Measurements from ENCODE around the gene TNRC6C.

Gene TNRC6C

GRCh38 chr17:78144147-78144719, 185.7 kb downstream of the TNRC6C start:
- Mint-ChIP-seq H3K4me3 (no peak overlapping the region), H3K27ac (peak overlapping the region; percentile 34), H3K36me3 (no peaks in the 10 kb centered on the region), H3K9me3 (ENCODE audit: low read depth) (no peaks in the 10 kb centered on the region), H3K4me1 (ENCODE audit: low read depth) (peaks cover 43% of the 10 kb centered on the region), H3K27me3 (no peaks in the 10 kb centered on the region)

- Mint-ChIP-seq H3K36me3 (no peaks in the 10 kb centered on the region), H3K4me3 (no peak overlapping the region), H3K27me3 (no peaks in the 10 kb centered on the region), H3K27ac (no peak overlapping the region), H3K9me3 (ENCODE audit: low read depth) (no peaks in the 10 kb centered on the region), H3K4me1 (ENCODE audit: low read depth) (peaks cover 41% of the 10 kb centered on the region)
Measured at GRCh38 chr17:78144736-78145641, 186.5 kb downstream of the TNRC6C start.

GRCh38 chr17:78146471-78146869, 188.0 kb downstream of the TNRC6C start:
- H3K27ac Mint-ChIP-seq = no peak overlapping the region
- H3K4me3 Mint-ChIP-seq = no peak overlapping the region
- no peaks in the 10 kb centered on the region for H3K36me3 Mint-ChIP-seq
- H3K9me3 Mint-ChIP-seq (ENCODE audit: low read depth) = no peaks in the 10 kb centered on the region
- H3K4me1 Mint-ChIP-seq (ENCODE audit: low read depth) = peaks cover 34% of the 10 kb centered on the region
- H3K27me3 Mint-ChIP-seq = no peaks in the 10 kb centered on the region

GRCh38 chr17:78146881-78147280, 188.4 kb downstream of the TNRC6C start:
- Mint-ChIP-seq H3K27me3 (no peaks in the 10 kb centered on the region), H3K27ac (no peak overlapping the region), H3K4me3 (no peak overlapping the region), H3K36me3 (no peaks in the 10 kb centered on the region), H3K9me3 (ENCODE audit: low read depth) (no peaks in the 10 kb centered on the region), H3K4me1 (ENCODE audit: low read depth) (peaks cover 32% of the 10 kb centered on the region)

- Mint-ChIP-seq H3K27ac (no peak overlapping the region), H3K4me3 (no peak overlapping the region), H3K36me3 (no peaks in the 10 kb centered on the region), H3K27me3 (no peaks in the 10 kb centered on the region), H3K9me3 (ENCODE audit: low read depth) (no peaks in the 10 kb centered on the region), H3K4me1 (ENCODE audit: low read depth) (peaks cover 26% of the 10 kb centered on the region)
Measured at GRCh38 chr17:78147315-78147998, 189.0 kb downstream of the TNRC6C start.

- no peaks in the 10 kb centered on the region for H3K27me3 Mint-ChIP-seq
- peaks cover 20% of the 10 kb centered on the region for H3K4me1 Mint-ChIP-seq (ENCODE audit: low read depth)
- peak overlapping the region; percentile 6 for H3K27ac Mint-ChIP-seq
- H3K9me3 Mint-ChIP-seq (ENCODE audit: low read depth) = no peaks in the 10 kb centered on the region
- no peaks in the 10 kb centered on the region for H3K36me3 Mint-ChIP-seq
- H3K4me3 Mint-ChIP-seq = no peak overlapping the region
Measured at GRCh38 chr17:78148286-78149016, 189.9 kb downstream of the TNRC6C start.

GRCh38 chr17:78151514-78152008, 193.1 kb downstream of the TNRC6C start:
- Mint-ChIP-seq H3K27ac (no peak overlapping the region), H3K36me3 (no peaks in the 10 kb centered on the region), H3K4me1 (ENCODE audit: low read depth) (peaks cover 11% of the 10 kb centered on the region), H3K4me3 (no peak overlapping the region), H3K9me3 (ENCODE audit: low read depth) (no peaks in the 10 kb centered on the region), H3K27me3 (no peaks in the 10 kb centered on the region)

GRCh38 chr17:78154903-78155811, 196.7 kb downstream of the TNRC6C start:
- H3K27me3 Mint-ChIP-seq = no peaks in the 10 kb centered on the region
- H3K4me3 Mint-ChIP-seq = no peak overlapping the region
- no peaks in the 10 kb centered on the region for H3K4me1 Mint-ChIP-seq (ENCODE audit: low read depth)
- H3K36me3 Mint-ChIP-seq = no peaks in the 10 kb centered on the region
- no peaks in the 10 kb centered on the region for H3K9me3 Mint-ChIP-seq (ENCODE audit: low read depth)
- H3K27ac Mint-ChIP-seq = peak overlapping the region; percentile 16
